HEK293 (cell line): ENCODE data around the gene ADAMTS4.

Experiments used
- CTCF ChIA-PET: fragments of 350-600 bp; formaldehyde crosslinking; extraction: SDS; loops from one replicate; lab custom pipeline; 2021; ENCODE audit warnings: antibody characterized with exemption; lab: Yijun Ruan, JAX
- POLR2A ChIA-PET: fragments of 300-600 bp; formaldehyde crosslinking; extraction: SDS; loops from one replicate; lab custom pipeline; 2020; ENCODE audit warnings: antibody characterized with exemption, inconsistent platforms; lab: Yijun Ruan, JAX
- H3K27ac ChIP-seq: fragments of 200-500 bp; sonication (Bioruptor generic); 2 replicates; pipeline ENCODE4 v1.5.1; 2014; ENCODE audit warnings: low read depth, low read length, control low read depth, inconsistent platforms; ENCODE audit errors: extremely low read depth
- H3K36me3 ChIP-seq, 2 experiments: fragments of 200-500 bp in 1 of 2; sonication (Bioruptor generic) in 1 of 2; 1 replicate in 1 of 2; 2 replicates in 1 of 2; pipeline ENCODE4 v1.5.1; 2014 to 2017; ENCODE audit warnings: inconsistent platforms in 2 of 2, low read length in 2 of 2; ENCODE audit not compliant: control insufficient read depth in 2 of 2, insufficient read depth in 1 of 2
- H3K4me1 ChIP-seq: fragments of 200-500 bp; sonication (Bioruptor generic); 2 replicates; pipeline ENCODE4 v1.5.1; 2014; ENCODE audit warnings: mild to moderate bottlenecking, low read length, inconsistent platforms; ENCODE audit not compliant: control insufficient read depth, insufficient read depth
- H3K4me3 ChIP-seq: 2 replicates; pipeline ENCODE4 v1.5.1; 2011; ENCODE audit warnings: low read depth, mild to moderate bottlenecking, control low read depth, low read length, moderate library complexity
- H3K9me3 ChIP-seq: fragments of 200-500 bp; sonication (Bioruptor generic); 2 replicates; pipeline ENCODE4 v1.5.1; 2014; ENCODE audit warnings: low read depth, low read length, inconsistent platforms; ENCODE audit not compliant: control insufficient read depth, insufficient read depth
- ATF2 ChIP-seq: fragments of 450-650 bp; formaldehyde crosslinking; IDR thresholded peaks from 2 replicates; pipeline ENCODE4 v1.5.1; 2016; ENCODE audit warnings: missing biosample characterization, missing genetic modification characterization, low read depth
- FEZF1 ChIP-seq: fragments of 450-650 bp; formaldehyde crosslinking; IDR thresholded peaks from 2 replicates; pipeline ENCODE4 v1.5.1; 2016; ENCODE audit warnings: missing biosample characterization, missing genetic modification characterization
- GLIS1 ChIP-seq: fragments of 450-650 bp; formaldehyde crosslinking; IDR thresholded peaks from 2 replicates; pipeline ENCODE4 v1.5.1; 2016; ENCODE audit warnings: missing biosample characterization, missing genetic modification characterization
- GLIS2 ChIP-seq: fragments of 450-650 bp; formaldehyde crosslinking; IDR thresholded peaks from 2 replicates; pipeline ENCODE4 v1.5.1; 2016; ENCODE audit warnings: missing biosample characterization, missing genetic modification characterization
- HOXA7 ChIP-seq: sonication (generic); formaldehyde crosslinking; IDR thresholded peaks from 2 replicates; pipeline ENCODE4 v1.8.1; 2022; ENCODE audit warnings: missing genetic modification reagents, borderline replicate concordance
- KLF9 ChIP-seq: fragments of 450-650 bp; formaldehyde crosslinking; IDR thresholded peaks from 2 replicates; pipeline ENCODE4 v1.5.1; 2016; ENCODE audit warnings: missing biosample characterization, missing genetic modification characterization, low read depth
- MEIS1 ChIP-seq: sonication (generic); formaldehyde crosslinking; IDR thresholded peaks from 2 replicates; pipeline ENCODE4 v1.8.1; 2022; ENCODE audit warnings: missing genetic modification reagents, mild to moderate bottlenecking, borderline replicate concordance
- REPIN1 ChIP-seq: fragments of 450-650 bp; formaldehyde crosslinking; IDR thresholded peaks from 2 replicates; pipeline ENCODE4 v1.5.1; 2017; ENCODE audit warnings: missing biosample characterization, missing genetic modification characterization, low read depth
- YY1 ChIP-seq: fragments of 450-650 bp; formaldehyde crosslinking; IDR thresholded peaks from 2 replicates; pipeline ENCODE4 v1.5.1; 2018; ENCODE audit warnings: missing biosample characterization, missing genetic modification characterization
- ZBTB7A ChIP-seq: fragments of 450-650 bp; formaldehyde crosslinking; IDR thresholded peaks from 2 replicates; pipeline ENCODE4 v1.5.1; 2016; ENCODE audit warnings: low read depth, missing biosample characterization, missing genetic modification characterization
- ZBTB8A ChIP-seq: fragments of 450-650 bp; formaldehyde crosslinking; IDR thresholded peaks from 2 replicates; pipeline ENCODE4 v1.5.1; 2016; ENCODE audit warnings: missing biosample characterization, missing genetic modification characterization
- ZFP37 ChIP-seq: fragments of 450-650 bp; formaldehyde crosslinking; IDR thresholded peaks from 2 replicates; pipeline ENCODE4 v1.5.1; 2016; ENCODE audit warnings: missing biosample characterization, missing genetic modification characterization
- ZNF114 ChIP-seq: fragments of 450-650 bp; formaldehyde crosslinking; IDR thresholded peaks from 2 replicates; pipeline ENCODE4 v1.5.0; 2017; ENCODE audit warnings: missing biosample characterization, missing genetic modification characterization
- ZNF132 ChIP-seq: fragments of 450-650 bp; formaldehyde crosslinking; IDR thresholded peaks from 2 replicates; pipeline ENCODE4 v1.5.1; 2017; ENCODE audit warnings: missing biosample characterization, missing genetic modification characterization, borderline replicate concordance
- ZNF146 ChIP-seq: fragments of 450-650 bp; formaldehyde crosslinking; IDR thresholded peaks from 2 replicates; pipeline ENCODE4 v1.5.1; 2016; ENCODE audit warnings: missing biosample characterization, missing genetic modification characterization
- ZNF223 ChIP-seq: fragments of 450-650 bp; formaldehyde crosslinking; IDR thresholded peaks from 2 replicates; pipeline ENCODE4 v1.5.1; 2016; ENCODE audit warnings: missing biosample characterization, missing genetic modification characterization
- ZNF266 ChIP-seq: fragments of 450-650 bp; formaldehyde crosslinking; IDR thresholded peaks from 2 replicates; pipeline ENCODE4 v1.5.1; 2016; ENCODE audit warnings: missing biosample characterization, missing genetic modification characterization, low read depth
- ZNF335 ChIP-seq: fragments of 450-650 bp; formaldehyde crosslinking; conservative IDR thresholded peaks from 2 replicates; pipeline ENCODE4 v1.5.1; 2016; ENCODE audit warnings: missing biosample characterization, missing genetic modification characterization
- ZNF354C ChIP-seq: fragments of 450-650 bp; formaldehyde crosslinking; IDR thresholded peaks from 2 replicates; pipeline ENCODE4 v1.5.1; 2016; ENCODE audit warnings: missing biosample characterization, missing genetic modification characterization, low read depth, borderline replicate concordance
- ZNF391 ChIP-seq: fragments of 450-650 bp; formaldehyde crosslinking; IDR thresholded peaks from 2 replicates; pipeline ENCODE4 v1.5.1; 2016; ENCODE audit warnings: low read depth, missing biosample characterization, missing genetic modification characterization, borderline replicate concordance
- ZNF404 ChIP-seq: fragments of 450-650 bp; formaldehyde crosslinking; IDR thresholded peaks from 2 replicates; pipeline ENCODE4 v1.5.1; 2017; ENCODE audit warnings: missing biosample characterization, missing genetic modification characterization
- ZNF558 ChIP-seq: fragments of 450-650 bp; formaldehyde crosslinking; IDR thresholded peaks from 2 replicates; pipeline ENCODE4 v1.5.1; 2016; ENCODE audit warnings: missing biosample characterization, missing genetic modification characterization
- ZNF561 ChIP-seq: fragments of 450-650 bp; IDR thresholded peaks from 2 replicates; pipeline ENCODE4 v1.5.1; 2018; ENCODE audit warnings: missing biosample characterization, missing genetic modification characterization, borderline replicate concordance
- ZNF596 ChIP-seq: fragments of 450-650 bp; IDR thresholded peaks from 2 replicates; pipeline ENCODE4 v1.5.0; 2018; ENCODE audit warnings: missing biosample characterization, mild to moderate bottlenecking, missing genetic modification characterization, moderate library complexity
- ZNF621 ChIP-seq: fragments of 450-650 bp; formaldehyde crosslinking; IDR thresholded peaks from 2 replicates; pipeline ENCODE4 v1.5.1; 2017; ENCODE audit warnings: missing biosample characterization, missing genetic modification characterization
- ZNF629 ChIP-seq: fragments of 450-650 bp; formaldehyde crosslinking; IDR thresholded peaks from 2 replicates; pipeline ENCODE4 v1.5.1; 2017; ENCODE audit warnings: missing biosample characterization, missing genetic modification characterization
- ZNF701 ChIP-seq: fragments of 450-650 bp; formaldehyde crosslinking; IDR thresholded peaks from 2 replicates; pipeline ENCODE4 v1.5.1; 2016; ENCODE audit warnings: missing biosample characterization, missing genetic modification characterization
- TF ChIP-seq, protein P1 (sequence below): sonication (generic); formaldehyde crosslinking; IDR thresholded peaks from 2 replicates; pipeline ENCODE4 v1.8.1; 2022; ENCODE audit warnings: mild to moderate bottlenecking, moderate library complexity, missing genetic modification reagents
- TF ChIP-seq, protein P2 (sequence below): fragments of 450-650 bp; formaldehyde crosslinking; IDR thresholded peaks from 2 replicates; pipeline ENCODE4 v1.5.1; 2016; ENCODE audit warnings: missing biosample characterization, missing genetic modification characterization
- TF ChIP-seq, protein P3 (sequence below): fragments of 450-650 bp; formaldehyde crosslinking; IDR thresholded peaks from 2 replicates; pipeline ENCODE4 v1.5.1; 2016; ENCODE audit warnings: missing biosample characterization, missing genetic modification characterization
- TF ChIP-seq, protein P4 (sequence below): fragments of 450-650 bp; formaldehyde crosslinking; IDR thresholded peaks from 2 replicates; pipeline ENCODE4 v1.5.1; 2017; ENCODE audit warnings: missing biosample characterization, missing genetic modification characterization

Gene ADAMTS4

GRCh38 chr1:161168906-161169305, 29.9 kb downstream of the ADAMTS4 start:
- peaks cover 10 to 73% of the 10 kb centered on the region in 2 experiments; a peak in 2 of 3 replicates for H3K36me3 ChIP-seq
- ChIA-PET CTCF (interaction anchor here (0.6 to 3.9 kb wide), 5 partner anchors 8 to 488 kb away, joined by 3 to 23 read pairs (median 3); partner anchors contain the start of gene B4GALT3), POLR2A (interaction anchor here (0.9 to 4.8 kb wide), 4 partner anchors 16 to 71 kb away, joined by 3 to 53 read pairs (median 14); partner anchors contain the start of genes DEDD, KLHDC9 and UFC1)

GRCh38 chr1:161166669-161167548, 31.9 kb downstream of the ADAMTS4 start:
- CTCF ChIA-PET = interaction anchor here (1.1 to 3.9 kb wide), 7 partner anchors 10 to 215 kb away, joined by 3 to 23 read pairs (median 12); partner anchors contain the start of genes B4GALT3, NDUFS2 and UFC1
- H3K4me3 ChIP-seq = peak overlapping the region; percentile 58
- H3K36me3 ChIP-seq = peaks cover 3 to 73% of the 10 kb centered on the region in 2 experiments; a peak in 1 of 3 replicates
- POLR2A ChIA-PET = interaction anchor here (0.5 to 4.8 kb wide), 13 partner anchors 10 to 215 kb away, joined by 3 to 53 read pairs (median 4); partner anchors contain the start of genes B4GALT3, DEDD, NDUFS2 and TOMM40L
- H3K4me1 ChIP-seq = peaks cover 3% of the 10 kb centered on the region; the same call in 1 of the 2 replicates
- no peaks in the 10 kb centered on the region for H3K9me3 ChIP-seq
- H3K27ac ChIP-seq = peak overlapping the region; percentile 39; the same call in 1 of the 2 replicates
- TF ChIP-seq, protein P1, sequence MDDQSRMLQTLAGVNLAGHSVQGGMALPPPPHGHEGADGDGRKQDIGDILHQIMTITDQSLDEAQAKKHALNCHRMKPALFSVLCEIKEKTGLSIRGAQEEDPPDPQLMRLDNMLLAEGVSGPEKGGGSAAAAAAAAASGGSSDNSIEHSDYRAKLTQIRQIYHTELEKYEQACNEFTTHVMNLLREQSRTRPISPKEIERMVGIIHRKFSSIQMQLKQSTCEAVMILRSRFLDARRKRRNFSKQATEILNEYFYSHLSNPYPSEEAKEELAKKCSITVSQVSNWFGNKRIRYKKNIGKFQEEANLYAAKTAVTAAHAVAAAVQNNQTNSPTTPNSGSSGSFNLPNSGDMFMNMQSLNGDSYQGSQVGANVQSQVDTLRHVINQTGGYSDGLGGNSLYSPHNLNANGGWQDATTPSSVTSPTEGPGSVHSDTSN (CRISPR knock-in tag) = no peak
- TF ChIP-seq, protein P2, sequence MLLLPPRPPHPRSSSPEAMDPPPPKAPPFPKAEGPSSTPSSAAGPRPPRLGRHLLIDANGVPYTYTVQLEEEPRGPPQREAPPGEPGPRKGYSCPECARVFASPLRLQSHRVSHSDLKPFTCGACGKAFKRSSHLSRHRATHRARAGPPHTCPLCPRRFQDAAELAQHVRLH (tag by site-specific recombination) = 0 out of 2 replicates have a peak, but pooled peaks have one; percentile 4
- TF ChIP-seq GLIS2 = peak; percentile 69
- no peak for TF ChIP-seq ZNF132 (tag by site-specific recombination)
- TF ChIP-seq GLIS1 = 0 out of 2 replicates have a peak, but pooled peaks have one; percentile 15
- no peak for TF ChIP-seq ZNF391
- no peak for TF ChIP-seq ZNF146 (tag by site-specific recombination)
- no peak for TF ChIP-seq ZNF114 (tag by site-specific recombination)
- TF ChIP-seq REPIN1 (tag by site-specific recombination) = no peak
- 0 out of 2 replicates have a peak, but pooled peaks have one; percentile 14 for TF ChIP-seq ZFP37
- no peak for TF ChIP-seq ZBTB7A (tag by site-specific recombination)
- no peak for TF ChIP-seq ATF2
- TF ChIP-seq ZNF354C = no peak
- TF ChIP-seq ZNF701 (tag by site-specific recombination) = no peak
- TF ChIP-seq ZNF558 (tag by site-specific recombination) = no peak
- TF ChIP-seq ZNF404 (tag by site-specific recombination) = no peak
- TF ChIP-seq ZNF335 (tag by site-specific recombination) = peak; percentile 98
- no peak for TF ChIP-seq MEIS1 (CRISPR knock-in tag)
- TF ChIP-seq YY1 (tag by site-specific recombination) = no peak
- TF ChIP-seq ZNF596 (tag by site-specific recombination) = no peak
- no peak for TF ChIP-seq FEZF1 (tag by site-specific recombination)
- TF ChIP-seq, protein P3, sequence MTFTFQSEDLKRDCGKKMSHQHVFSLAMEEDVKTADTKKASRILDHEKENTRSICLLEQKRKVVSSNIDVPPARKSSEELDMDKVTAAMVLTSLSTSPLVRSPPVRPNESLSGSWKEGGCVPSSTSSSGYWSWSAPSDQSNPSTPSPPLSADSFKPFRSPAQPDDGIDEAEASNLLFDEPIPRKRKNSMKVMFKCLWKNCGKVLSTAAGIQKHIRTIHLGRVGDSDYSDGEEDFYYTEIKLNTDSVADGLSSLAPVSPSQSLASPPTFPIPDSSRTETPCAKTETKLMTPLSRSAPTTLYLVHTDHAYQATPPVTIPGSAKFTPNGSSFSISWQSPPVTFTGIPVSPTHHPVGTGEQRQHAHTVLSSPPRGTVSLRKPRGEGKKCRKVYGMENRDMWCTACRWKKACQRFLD (tag by site-specific recombination) = no peak
- no peak for TF ChIP-seq ZNF621 (tag by site-specific recombination)

More at GRCh38 chr1:161168906-161169305, 29.9 kb downstream of the ADAMTS4 start:
- Histone ChIP-seq H3K4me1 (peaks cover 3% of the 10 kb centered on the region; the same call in 1 of the 2 replicates), H3K27ac (no peak overlapping the region), H3K4me3 (no peak overlapping the region), H3K9me3 (no peaks in the 10 kb centered on the region)
- TF ChIP-seq ZNF561 (tag by site-specific recombination) (no peak), ZNF629 (tag by site-specific recombination) (no peak), ZNF223 (tag by site-specific recombination) (no peak), HOXA7 (no peak), ZBTB8A (tag by site-specific recombination) (no peak), ZNF266 (tag by site-specific recombination) (no peak), KLF9 (tag by site-specific recombination) (no peak)
- TF ChIP-seq, protein P4, sequence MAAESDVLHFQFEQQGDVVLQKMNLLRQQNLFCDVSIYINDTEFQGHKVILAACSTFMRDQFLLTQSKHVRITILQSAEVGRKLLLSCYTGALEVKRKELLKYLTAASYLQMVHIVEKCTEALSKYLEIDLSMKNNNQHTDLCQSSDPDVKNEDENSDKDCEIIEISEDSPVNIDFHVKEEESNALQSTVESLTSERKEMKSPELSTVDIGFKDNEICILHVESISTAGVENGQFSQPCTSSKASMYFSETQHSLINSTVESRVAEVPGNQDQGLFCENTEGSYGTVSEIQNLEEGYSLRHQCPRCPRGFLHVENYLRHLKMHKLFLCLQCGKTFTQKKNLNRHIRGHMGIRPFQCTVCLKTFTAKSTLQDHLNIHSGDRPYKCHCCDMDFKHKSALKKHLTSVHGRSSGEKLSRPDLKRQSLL = no peak
